SK-N-SH (cell line): ENCODE results near the gene MAPK1. TPM values are rescaled to one million over a fixed set of nuclear protein-coding genes. Genes with fewer than 3 reads are reported as not detected.

Experiments used
- CTCF ChIA-PET: fragments of 300-600, 350-600 bp; formaldehyde crosslinking; extraction: SDS; loops from one replicate; lab custom pipeline; 2021; lab: Yijun Ruan, JAX
- POLR2A ChIA-PET: fragments of 350-600 bp; sonication (Branson Sonifier 250); formaldehyde crosslinking; extraction: SDS; loops from one replicate; lab custom pipeline; 2020; ENCODE audit warnings: antibody characterized with exemption, inconsistent platforms; lab: Yijun Ruan, JAX
- DNase-seq: peaks from one replicate; pipeline ENCODE4 v3.0.0; 2012
- H2AFZ ChIP-seq: fragments of 200-600 bp; sonication (generic); 2 replicates; pipeline ENCODE4 v1.8.1; 2016; ENCODE audit warnings: antibody characterized with exemption, mild to moderate bottlenecking, low read depth
- H3F3A ChIP-seq: fragments of 200-600 bp; sonication (generic); replicated peaks from 2 replicates; pipeline ENCODE3; 2016; ENCODE audit warnings: antibody characterized with exemption, mild to moderate bottlenecking; ENCODE audit not compliant: insufficient read depth
- H3K27ac ChIP-seq, 2 experiments: fragments of 200-500 bp in 1 of 2; fragments of 200-600 bp in 1 of 2; sonication (Bioruptor generic) in 1 of 2; sonication (generic), shearing (Covaris generic) in 1 of 2; 2 replicates each; pipeline versions ENCODE4 v1.5.1 to v1.6.1; 2014 to 2016; ENCODE audit warnings: low read depth in 2 of 2, inconsistent platforms in 1 of 2, low read length in 1 of 2, mild to moderate bottlenecking in 1 of 2, mixed read lengths in 1 of 2
- H3K27me3 ChIP-seq: fragments of 200-600 bp; sonication (generic), shearing (Covaris generic); 2 replicates; pipeline ENCODE4 v1.6.1; 2016; ENCODE audit warnings: mixed run types; ENCODE audit not compliant: insufficient read depth
- H3K36me3 ChIP-seq, 2 experiments: fragments of 200-500 bp in 1 of 2; fragments of 200-600 bp in 1 of 2; sonication (Bioruptor generic) in 1 of 2; sonication (generic) in 1 of 2; replicated peaks in 1 of 2; 2 replicates each; pipeline versions ENCODE3 to v1.5.1; 2014 to 2016; ENCODE audit warnings: low read length in 1 of 2, mild to moderate bottlenecking in 1 of 2; ENCODE audit not compliant: insufficient read depth in 2 of 2, control insufficient read depth in 1 of 2
- H3K4me1 ChIP-seq, 2 experiments: fragments of 200-500 bp in 1 of 2; fragments of 200-600 bp in 1 of 2; sonication (Bioruptor generic) in 1 of 2; sonication (generic), shearing (Covaris generic) in 1 of 2; 2 replicates each; pipeline versions ENCODE4 v1.5.1 to v1.6.1; 2014 to 2016; ENCODE audit warnings: low read depth in 1 of 2, low read length in 1 of 2, mixed run types in 1 of 2; ENCODE audit not compliant: insufficient read depth in 2 of 2, control insufficient read depth in 1 of 2
- H3K4me2 ChIP-seq: fragments of 200-600 bp; sonication (generic), shearing (Covaris generic); 2 replicates; pipeline ENCODE4 v1.6.1; 2017; ENCODE audit warnings: mixed run types
- H3K4me3 ChIP-seq, 2 experiments: fragments of 200-500 bp in 1 of 2; fragments of 200-600 bp in 1 of 2; sonication (Bioruptor generic) in 1 of 2; sonication (generic), shearing (Covaris generic) in 1 of 2; 2 replicates each; pipeline versions ENCODE4 v1.5.1 to v1.8.1; 2014 to 2016; ENCODE audit warnings: low read depth in 2 of 2, inconsistent platforms in 1 of 2, low read length in 1 of 2, mild to moderate bottlenecking in 1 of 2, mixed read lengths in 1 of 2, moderate library complexity in 1 of 2
- H3K79me2 ChIP-seq: fragments of 200-600 bp; sonication (generic); 2 replicates; pipeline ENCODE4 v1.8.1; 2017; ENCODE audit warnings: mild to moderate bottlenecking; ENCODE audit not compliant: insufficient read depth
- H3K9ac ChIP-seq: fragments of 200-600 bp; sonication (generic); 2 replicates; pipeline ENCODE4 v1.6.1; 2017; ENCODE audit warnings: mixed run types
- H3K9me2 ChIP-seq: fragments of 200-600 bp; sonication (generic); 2 replicates; pipeline ENCODE4 v1.6.1; 2017; ENCODE audit warnings: mixed run types
- H3K9me3 ChIP-seq: fragments of 200-600 bp; sonication (generic); 2 replicates; pipeline ENCODE4 v1.6.1; 2017; ENCODE audit warnings: mixed run types, mild to moderate bottlenecking, moderate library complexity
- H4K20me1 ChIP-seq: fragments of 200-600 bp; sonication (generic); 2 replicates; pipeline ENCODE4 v1.6.1; 2017; ENCODE audit warnings: mild to moderate bottlenecking, mixed run types; ENCODE audit not compliant: insufficient read depth
- ELF1 ChIP-seq: IDR thresholded peaks from 2 replicates; pipeline ENCODE4 v1.4.0; 2012
- EZH2phosphoT487 ChIP-seq: fragments of 200-600 bp; sonication (generic); IDR thresholded peaks from 2 replicates; pipeline ENCODE4 v1.6.1; 2017; ENCODE audit warnings: low read depth, mixed run types, mild to moderate bottlenecking, antibody characterized with exemption, moderate library complexity, borderline replicate concordance
- MEF2A ChIP-seq: IDR thresholded peaks from 2 replicates; pipeline ENCODE4 v1.4.0; 2012; ENCODE audit warnings: low read depth, borderline replicate concordance
- MXI1 ChIP-seq: IDR thresholded peaks from 2 replicates; pipeline ENCODE4 v1.6.1; 2012; ENCODE audit warnings: mild to moderate bottlenecking, low read depth, low read length, improper control_type of control experiment
- POLR2AphosphoS5 ChIP-seq: IDR thresholded peaks from 2 replicates; pipeline ENCODE4 v1.6.1; 2012; ENCODE audit warnings: low read depth, low read length
- RCOR1 ChIP-seq: fragments of 150-350 bp; IDR thresholded peaks from 2 replicates; pipeline ENCODE4 v1.6.1; 2017; ENCODE audit warnings: antibody characterized with exemption, low read length
- RFX5 ChIP-seq: IDR thresholded peaks from 2 replicates; pipeline ENCODE4 v1.6.1; 2012; ENCODE audit warnings: mild to moderate bottlenecking, improper control_type of control experiment, low read length
- RXRA ChIP-seq: IDR thresholded peaks from 2 replicates; pipeline ENCODE4 v1.4.0; 2012; ENCODE audit warnings: low read depth, mild to moderate bottlenecking, borderline replicate concordance
- SIN3A ChIP-seq: IDR thresholded peaks from 2 replicates; pipeline ENCODE4 v1.6.1; 2012; ENCODE audit warnings: low read depth, mild to moderate bottlenecking, low read length, moderate library complexity, borderline replicate concordance
- SMC3 ChIP-seq: IDR thresholded peaks from 2 replicates; pipeline ENCODE4 v1.6.1; 2012; ENCODE audit warnings: low read depth, low read length, improper control_type of control experiment
- TAF1 ChIP-seq: IDR thresholded peaks from 2 replicates; pipeline ENCODE4 v1.6.1; 2012; ENCODE audit warnings: low read depth, mild to moderate bottlenecking, low read length, moderate library complexity, borderline replicate concordance
- TEAD4 ChIP-seq: IDR thresholded peaks from 2 replicates; pipeline ENCODE4 v1.4.0; 2012; ENCODE audit warnings: mild to moderate bottlenecking, borderline replicate concordance; ENCODE audit not compliant: insufficient read depth
- WGBS: methylation state at CpG from one replicate; pipeline ENCODE4 v1.1.6; 2017; ENCODE audit warnings: low lambda C conversion rate; 5-methylcytosine and 5-hydroxymethylcytosine counted together
- polyA plus RNA-seq, 3 experiments: library from polyadenylated mRNA; depleted of rRNA; stranded (reverse); fragments of >200 nt; gene quantifications; 2 replicates each; pipeline ENCODE4 v1.2.3, GENCODE V29; 2012
- TF ChIP-seq, protein P1 (sequence below): IDR thresholded peaks from 2 replicates; pipeline ENCODE4; 2012
- TF ChIP-seq, protein P2 (sequence below): fragments of 150-350 bp; IDR thresholded peaks from 2 replicates; pipeline ENCODE4 v1.6.1; 2016; ENCODE audit warnings: mild to moderate bottlenecking, low read depth, low read length
- TF ChIP-seq, protein P3 (sequence below): fragments of 200-600 bp; sonication (generic); IDR thresholded peaks from 2 replicates; pipeline ENCODE4 v1.6.1; 2017; ENCODE audit warnings: antibody characterized with exemption, mild to moderate bottlenecking, moderate library complexity
- TF ChIP-seq, protein P4 (sequence below): IDR thresholded peaks from 2 replicates; pipeline ENCODE4 v1.4.0; 2012; ENCODE audit warnings: low read depth

Gene MAPK1
- polyA plus RNA-seq, 1 of the 3 experiments (the other 2 are of a cell fraction) = 25.6 TPM

DNA sequence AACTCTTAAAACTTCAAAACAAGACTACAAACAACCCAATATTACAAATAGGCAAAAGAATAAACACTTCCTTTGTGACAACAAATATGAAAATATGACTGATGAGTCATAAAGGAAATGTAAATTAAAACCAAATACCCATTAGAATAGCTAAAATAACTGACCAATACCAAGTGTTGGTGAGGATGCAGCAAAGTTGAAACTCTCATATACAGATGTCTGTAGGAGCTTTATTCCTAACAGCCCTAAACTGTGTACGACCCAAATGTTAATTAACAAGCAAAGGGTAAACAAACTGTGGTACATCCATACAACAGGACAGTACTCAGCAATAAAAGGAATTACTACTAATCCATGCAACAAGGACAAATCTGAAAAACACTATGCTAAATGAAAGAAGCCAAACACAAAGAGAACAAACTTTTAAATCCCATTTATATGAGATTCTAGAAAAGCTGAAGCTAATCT is 43.0 kb downstream of the MAPK1 start:
- no peak for DNase-seq
- WGBS = 88% methylated on average over 1 of the region's 1 CpG
- peak overlapping the region; percentile 3 to 78; a peak in 3 of 4 replicates for H3K27ac ChIP-seq
- H3K9me3 ChIP-seq = no peaks in the 10 kb centered on the region
- no peak overlapping the region for H3K9ac ChIP-seq
- peaks cover 90% of the 10 kb centered on the region for H4K20me1 ChIP-seq
- CTCF ChIA-PET = interaction anchor here (1.5 to 1.6 kb wide), 2 partner anchors 22 to 114 kb away, joined by 3 to 7 read pairs; no protein-coding TSS in a partner anchor
- H2AFZ ChIP-seq = no peak overlapping the region
- peak overlapping the region; percentile 4; the same call in 1 of the 2 replicates for H3K4me2 ChIP-seq
- H3K9me2 ChIP-seq = no peaks in the 10 kb centered on the region
- H3K27me3 ChIP-seq = no peaks in the 10 kb centered on the region
- peaks cover 0 to 4% of the 10 kb centered on the region in 2 experiments for H3K36me3 ChIP-seq
- TF ChIP-seq, protein P1, sequence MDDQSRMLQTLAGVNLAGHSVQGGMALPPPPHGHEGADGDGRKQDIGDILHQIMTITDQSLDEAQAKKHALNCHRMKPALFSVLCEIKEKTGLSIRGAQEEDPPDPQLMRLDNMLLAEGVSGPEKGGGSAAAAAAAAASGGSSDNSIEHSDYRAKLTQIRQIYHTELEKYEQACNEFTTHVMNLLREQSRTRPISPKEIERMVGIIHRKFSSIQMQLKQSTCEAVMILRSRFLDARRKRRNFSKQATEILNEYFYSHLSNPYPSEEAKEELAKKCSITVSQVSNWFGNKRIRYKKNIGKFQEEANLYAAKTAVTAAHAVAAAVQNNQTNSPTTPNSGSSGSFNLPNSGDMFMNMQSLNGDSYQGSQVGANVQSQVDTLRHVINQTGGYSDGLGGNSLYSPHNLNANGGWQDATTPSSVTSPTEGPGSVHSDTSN = no peak
- TF ChIP-seq RXRA (no peak), RFX5 (no peak), RCOR1 (no peak), MEF2A (no peak), MXI1 (no peak), EZH2phosphoT487 (no peak), POLR2AphosphoS5 (no peak), SIN3A (no peak), SMC3 (no peak), TEAD4 (no peak), TAF1 (no peak), ELF1 (no peak)
- TF ChIP-seq, protein P2, sequence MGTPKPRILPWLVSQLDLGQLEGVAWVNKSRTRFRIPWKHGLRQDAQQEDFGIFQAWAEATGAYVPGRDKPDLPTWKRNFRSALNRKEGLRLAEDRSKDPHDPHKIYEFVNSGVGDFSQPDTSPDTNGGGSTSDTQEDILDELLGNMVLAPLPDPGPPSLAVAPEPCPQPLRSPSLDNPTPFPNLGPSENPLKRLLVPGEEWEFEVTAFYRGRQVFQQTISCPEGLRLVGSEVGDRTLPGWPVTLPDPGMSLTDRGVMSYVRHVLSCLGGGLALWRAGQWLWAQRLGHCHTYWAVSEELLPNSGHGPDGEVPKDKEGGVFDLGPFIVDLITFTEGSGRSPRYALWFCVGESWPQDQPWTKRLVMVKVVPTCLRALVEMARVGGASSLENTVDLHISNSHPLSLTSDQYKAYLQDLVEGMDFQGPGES = no peak
- TF ChIP-seq, protein P3, sequence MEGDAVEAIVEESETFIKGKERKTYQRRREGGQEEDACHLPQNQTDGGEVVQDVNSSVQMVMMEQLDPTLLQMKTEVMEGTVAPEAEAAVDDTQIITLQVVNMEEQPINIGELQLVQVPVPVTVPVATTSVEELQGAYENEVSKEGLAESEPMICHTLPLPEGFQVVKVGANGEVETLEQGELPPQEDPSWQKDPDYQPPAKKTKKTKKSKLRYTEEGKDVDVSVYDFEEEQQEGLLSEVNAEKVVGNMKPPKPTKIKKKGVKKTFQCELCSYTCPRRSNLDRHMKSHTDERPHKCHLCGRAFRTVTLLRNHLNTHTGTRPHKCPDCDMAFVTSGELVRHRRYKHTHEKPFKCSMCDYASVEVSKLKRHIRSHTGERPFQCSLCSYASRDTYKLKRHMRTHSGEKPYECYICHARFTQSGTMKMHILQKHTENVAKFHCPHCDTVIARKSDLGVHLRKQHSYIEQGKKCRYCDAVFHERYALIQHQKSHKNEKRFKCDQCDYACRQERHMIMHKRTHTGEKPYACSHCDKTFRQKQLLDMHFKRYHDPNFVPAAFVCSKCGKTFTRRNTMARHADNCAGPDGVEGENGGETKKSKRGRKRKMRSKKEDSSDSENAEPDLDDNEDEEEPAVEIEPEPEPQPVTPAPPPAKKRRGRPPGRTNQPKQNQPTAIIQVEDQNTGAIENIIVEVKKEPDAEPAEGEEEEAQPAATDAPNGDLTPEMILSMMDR = no peak
- TF ChIP-seq, protein P4, sequence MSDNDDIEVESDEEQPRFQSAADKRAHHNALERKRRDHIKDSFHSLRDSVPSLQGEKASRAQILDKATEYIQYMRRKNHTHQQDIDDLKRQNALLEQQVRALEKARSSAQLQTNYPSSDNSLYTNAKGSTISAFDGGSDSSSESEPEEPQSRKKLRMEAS = no peak
- TF ChIP-seq, all 33 proteins: peak for 0
- POLR2A ChIA-PET = no interaction called here
- H3K79me2 ChIP-seq = peaks cover 98% of the 10 kb centered on the region
- H3K4me3 ChIP-seq = no peak overlapping the region
- peaks cover 29% of the 10 kb centered on the region for H3F3A ChIP-seq
- peaks cover 5 to 12% of the 10 kb centered on the region in 2 experiments; a peak in 1 of 4 replicates for H3K4me1 ChIP-seq
